ENCODE measurements around the gene CNNM4. TPM values are rescaled to one million over a fixed set of nuclear protein-coding genes. Genes with fewer than 3 reads are reported as not detected.
"Not testable (repeated sequence)": the region's sequence is repeated elsewhere in the genome, so short reads cannot be mapped to it uniquely, and the experiment has no call there.

Gene CNNM4
- total RNA-seq, 1 donor from 2014 or later: 1.3 TPM

GRCh38 chr2:96792772-96793749 lies 32.4 kb downstream of the CNNM4 start:
- no peak for DNase-seq (ENCODE audit: low read depth in 2 of 2)

- DNase-seq (ENCODE audit: low read depth in 2 of 2): no peak
Measured at GRCh38 chr2:96795076-96795475, 34.4 kb downstream of the CNNM4 start.

- not testable (repeated sequence) for DNase-seq (ENCODE audit: low read depth in 2 of 2)
Measured at GRCh38 chr2:96796497-96796896, 35.8 kb downstream of the CNNM4 start.

- DNase-seq (ENCODE audit: low read depth in 2 of 2): no peak
Measured at GRCh38 chr2:96797066-96797625, 36.4 kb downstream of the CNNM4 start.

GRCh38 chr2:96798733-96799622 lies 38.3 kb downstream of the CNNM4 start:
- no peak for DNase-seq (ENCODE audit: low read depth in 2 of 2)

- DNase-seq (ENCODE audit: low read depth in 2 of 2): no peak
Measured at GRCh38 chr2:96799623-96799935, 38.9 kb downstream of the CNNM4 start.

- DNase-seq (ENCODE audit: low read depth in 2 of 2): no peak
Measured at GRCh38 chr2:96800061-96801004, 39.6 kb downstream of the CNNM4 start.

- DNase-seq (ENCODE audit: low read depth in 2 of 2): peak; percentile 45 to 70
Measured at GRCh38 chr2:96801005-96801785, 40.5 kb downstream of the CNNM4 start.

- DNase-seq (ENCODE audit: low read depth in 2 of 2): no peak
Measured at GRCh38 chr2:96801786-96802595, 41.3 kb downstream of the CNNM4 start.

- no peak for DNase-seq (ENCODE audit: low read depth in 2 of 2)
Measured at GRCh38 chr2:96802721-96803120, 42.0 kb downstream of the CNNM4 start.

GRCh38 chr2:96804986-96805385 lies 44.3 kb downstream of the CNNM4 start:
- DNase-seq (ENCODE audit: low read depth in 2 of 2): no peak

GRCh38 chr2:96805946-96806345 lies 45.2 kb downstream of the CNNM4 start:
- DNase-seq (ENCODE audit: low read depth in 2 of 2): not testable (repeated sequence)

- no peak for DNase-seq (ENCODE audit: low read depth in 2 of 2)
Measured at GRCh38 chr2:96806468-96807126, 45.9 kb downstream of the CNNM4 start.

GRCh38 chr2:96807127-96807471 lies 46.4 kb downstream of the CNNM4 start:
- DNase-seq (ENCODE audit: low read depth in 2 of 2): no peak

- DNase-seq (ENCODE audit: low read depth in 2 of 2): no peak
Measured at GRCh38 chr2:96808176-96808837, 47.6 kb downstream of the CNNM4 start.

- DNase-seq (ENCODE audit: low read depth in 2 of 2): no peak
Measured at GRCh38 chr2:96809216-96809882, 48.6 kb downstream of the CNNM4 start.

- DNase-seq (ENCODE audit: low read depth in 2 of 2): no peak
Measured at GRCh38 chr2:96809951-96810782, 49.5 kb downstream of the CNNM4 start.
